ENCODE data around the gene NPM3. TPM values are rescaled to one million over a fixed set of nuclear protein-coding genes. Genes with fewer than 3 reads are reported as not detected.

NPM3 gene
- total RNA-seq, 1 experiment from 2014 or later = 92.6 TPM

DNA sequence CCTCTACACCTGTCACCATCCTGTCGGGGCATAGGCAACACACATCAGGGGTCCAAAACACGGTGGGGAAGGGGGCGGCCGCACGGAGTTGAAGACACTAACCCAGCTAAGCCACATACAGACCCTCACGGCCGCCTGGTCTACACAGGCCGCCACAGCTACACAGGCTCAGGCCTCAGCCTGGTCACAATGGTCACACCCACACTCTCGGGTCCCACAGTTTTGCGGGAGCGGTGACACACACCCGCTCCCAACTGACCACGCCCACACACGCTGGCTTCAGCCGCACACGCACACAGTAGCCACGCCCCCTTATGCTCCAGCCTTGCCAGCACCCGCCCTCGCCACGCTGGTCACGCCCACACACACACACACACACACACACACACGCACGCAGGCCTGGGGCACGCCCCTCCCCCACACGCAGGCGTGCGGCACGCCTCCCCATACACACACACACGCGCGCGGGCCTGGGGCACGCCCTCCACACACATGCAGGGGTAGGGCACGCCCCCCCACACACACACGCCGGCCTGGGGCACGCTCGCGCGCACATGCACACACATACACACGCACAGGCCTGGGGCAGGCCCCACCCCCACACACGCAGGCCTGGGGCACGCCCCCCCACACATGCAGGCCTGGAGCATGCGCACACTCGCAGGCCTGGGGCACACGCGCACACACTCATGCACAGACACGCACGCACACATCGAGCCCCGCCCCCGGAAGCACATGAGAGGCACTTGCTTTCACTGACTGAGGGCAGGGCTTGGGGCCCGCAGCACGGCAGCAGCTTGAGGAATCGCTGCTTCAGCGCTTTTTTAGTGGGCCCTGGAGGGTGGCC lies 47.3 kb upstream of the NPM3 start:
- peak in 1 of 2 experiments; percentile 39 for DNase-seq
- TF ChIP-seq, protein P1, sequence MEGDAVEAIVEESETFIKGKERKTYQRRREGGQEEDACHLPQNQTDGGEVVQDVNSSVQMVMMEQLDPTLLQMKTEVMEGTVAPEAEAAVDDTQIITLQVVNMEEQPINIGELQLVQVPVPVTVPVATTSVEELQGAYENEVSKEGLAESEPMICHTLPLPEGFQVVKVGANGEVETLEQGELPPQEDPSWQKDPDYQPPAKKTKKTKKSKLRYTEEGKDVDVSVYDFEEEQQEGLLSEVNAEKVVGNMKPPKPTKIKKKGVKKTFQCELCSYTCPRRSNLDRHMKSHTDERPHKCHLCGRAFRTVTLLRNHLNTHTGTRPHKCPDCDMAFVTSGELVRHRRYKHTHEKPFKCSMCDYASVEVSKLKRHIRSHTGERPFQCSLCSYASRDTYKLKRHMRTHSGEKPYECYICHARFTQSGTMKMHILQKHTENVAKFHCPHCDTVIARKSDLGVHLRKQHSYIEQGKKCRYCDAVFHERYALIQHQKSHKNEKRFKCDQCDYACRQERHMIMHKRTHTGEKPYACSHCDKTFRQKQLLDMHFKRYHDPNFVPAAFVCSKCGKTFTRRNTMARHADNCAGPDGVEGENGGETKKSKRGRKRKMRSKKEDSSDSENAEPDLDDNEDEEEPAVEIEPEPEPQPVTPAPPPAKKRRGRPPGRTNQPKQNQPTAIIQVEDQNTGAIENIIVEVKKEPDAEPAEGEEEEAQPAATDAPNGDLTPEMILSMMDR (IDR thresholded peaks at IDR 0.05; ENCODE audit: insufficient read depth in 1 of 2, low read depth in 1 of 2, low read length in 1 of 2, severe bottlenecking in 1 of 2, unreplicated experiment in 1 of 2) = no peak
- intact Hi-C loops (cut with micrococcal nuclease; ENCODE audit: unreplicated experiment) = no loop called here
- BruUV-seq (replicated peaks) = no TSS peak
- Histone ChIP-seq H3K36me3 (ENCODE audit: control insufficient read depth, insufficient read depth, low read length) (peaks cover 3% of the 10 kb centered on the region; the same call in 1 of the 2 replicates), H3K9me3 (no peaks in the 10 kb centered on the region), H3K4me1 (no peaks in the 10 kb centered on the region), H3K27me3 (replicated peaks; ENCODE audit: control insufficient read depth, insufficient read depth, low read length) (no peaks in the 10 kb centered on the region), H3K4me3 (ENCODE audit: low read depth, low read length) (no peak overlapping the region)
- POLR2A ChIA-PET = no interaction called here
- CTCF ChIA-PET = no interaction called here
- Mint-ChIP-seq H3K4me1 (ENCODE audit: low read depth, unreplicated experiment) (no peaks in the 10 kb centered on the region), H3K27me3 (ENCODE audit: insufficient read depth, unreplicated experiment) (no peaks in the 10 kb centered on the region), H3K27ac (ENCODE audit: unreplicated experiment) (no peak overlapping the region), H3K4me3 (ENCODE audit: unreplicated experiment) (no peak overlapping the region), H3K9me3 (ENCODE audit: unreplicated experiment) (no peaks in the 10 kb centered on the region), H3K36me3 (ENCODE audit: insufficient read depth, unreplicated experiment) (peaks cover 22% of the 10 kb centered on the region)

- Mint-ChIP-seq H3K36me3 (ENCODE audit: insufficient read depth, unreplicated experiment) (peaks cover 18% of the 10 kb centered on the region), H3K9me3 (ENCODE audit: unreplicated experiment) (no peaks in the 10 kb centered on the region), H3K4me3 (ENCODE audit: unreplicated experiment) (no peak overlapping the region), H3K4me1 (ENCODE audit: low read depth, unreplicated experiment) (no peaks in the 10 kb centered on the region), H3K27ac (ENCODE audit: unreplicated experiment) (no peak overlapping the region), H3K27me3 (ENCODE audit: insufficient read depth, unreplicated experiment) (no peaks in the 10 kb centered on the region)
- Histone ChIP-seq H3K9me3 (no peaks in the 10 kb centered on the region), H3K4me1 (no peaks in the 10 kb centered on the region), H3K36me3 (ENCODE audit: control insufficient read depth, insufficient read depth, low read length) (no peaks in the 10 kb centered on the region), H3K27me3 (replicated peaks; ENCODE audit: control insufficient read depth, insufficient read depth, low read length) (no peaks in the 10 kb centered on the region), H3K4me3 (ENCODE audit: low read depth, low read length) (no peak overlapping the region)
- intact Hi-C loops (cut with micrococcal nuclease; ENCODE audit: unreplicated experiment) = no loop called here
- DNase-seq = peak in 1 of 2 experiments; percentile 31
- no TSS peak for BruUV-seq (replicated peaks)
- TF ChIP-seq, protein P1 (IDR thresholded peaks at IDR 0.05; ENCODE audit: insufficient read depth in 1 of 2, low read depth in 1 of 2, low read length in 1 of 2, severe bottlenecking in 1 of 2, unreplicated experiment in 1 of 2) = no peak
- POLR2A ChIA-PET = interaction anchor here (0.6 kb wide), 1 partner anchor 19 kb away, joined by 3 read pairs; no protein-coding TSS in a partner anchor
- CTCF ChIA-PET = no interaction called here
These were observed 46.5 kb upstream of the NPM3 start for GRCh38 chr10:101829561-101830315.

DNA sequence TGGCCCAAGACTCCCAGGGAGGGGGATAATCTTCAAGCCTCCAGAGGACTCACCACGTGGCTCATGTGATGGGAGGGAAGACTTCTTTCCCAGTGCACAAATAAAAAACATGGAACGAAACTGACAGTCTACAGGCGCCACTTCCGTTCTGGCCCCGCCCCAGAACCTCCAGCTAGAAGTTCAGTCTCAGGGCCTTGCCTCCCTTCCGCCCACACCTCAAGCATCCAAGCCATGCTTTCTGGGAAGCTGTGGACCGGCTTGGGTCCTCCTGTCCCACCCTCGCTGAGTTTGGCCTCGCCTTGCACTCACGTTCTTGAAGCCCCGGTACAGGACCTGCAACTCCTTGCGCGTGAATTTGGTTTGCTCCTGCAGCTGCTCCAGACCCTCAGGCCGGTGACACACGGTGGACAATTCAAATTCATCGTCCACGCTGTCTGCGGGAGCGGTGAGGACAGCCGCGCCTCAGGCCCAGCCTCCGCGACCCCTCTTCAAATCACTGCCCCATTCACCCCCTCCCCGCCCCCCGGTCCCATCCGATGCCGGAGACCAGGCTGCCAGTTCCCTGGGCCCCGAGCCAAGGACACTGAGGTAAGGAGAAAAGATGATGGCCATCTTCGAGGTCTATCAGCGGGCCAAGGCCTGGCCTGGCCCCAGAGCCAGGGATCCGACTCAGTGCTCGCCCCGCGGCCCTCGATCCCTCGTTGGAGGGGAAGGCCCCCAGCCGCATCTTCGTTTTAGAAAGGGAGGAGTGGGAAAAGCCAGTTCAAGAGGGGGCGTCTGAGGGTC lies 45.7 kb upstream of the NPM3 start:
- intact Hi-C loops (cut with micrococcal nuclease; ENCODE audit: unreplicated experiment) = no loop called here
- H3K27me3 ChIP-seq (replicated peaks; ENCODE audit: control insufficient read depth, insufficient read depth, low read length) = no peaks in the 10 kb centered on the region
- Mint-ChIP-seq H3K9me3 (ENCODE audit: unreplicated experiment) (no peaks in the 10 kb centered on the region), H3K4me1 (ENCODE audit: low read depth, unreplicated experiment) (no peaks in the 10 kb centered on the region), H3K4me3 (ENCODE audit: unreplicated experiment) (no peak overlapping the region), H3K27ac (ENCODE audit: unreplicated experiment) (no peak overlapping the region), H3K27me3 (ENCODE audit: insufficient read depth, unreplicated experiment) (no peaks in the 10 kb centered on the region), H3K36me3 (ENCODE audit: insufficient read depth, unreplicated experiment) (peaks cover 17% of the 10 kb centered on the region)
- no peaks in the 10 kb centered on the region for H3K9me3 ChIP-seq
- no TSS peak for BruUV-seq (replicated peaks)
- H3K4me1 ChIP-seq = no peaks in the 10 kb centered on the region
- H3K36me3 ChIP-seq (ENCODE audit: control insufficient read depth, insufficient read depth, low read length) = no peaks in the 10 kb centered on the region
- no peak overlapping the region for H3K4me3 ChIP-seq (ENCODE audit: low read depth, low read length)
- TF ChIP-seq, protein P1 (IDR thresholded peaks at IDR 0.05; ENCODE audit: insufficient read depth in 1 of 2, low read depth in 1 of 2, low read length in 1 of 2, severe bottlenecking in 1 of 2, unreplicated experiment in 1 of 2) = no peak
- CTCF ChIA-PET = interaction anchor here (0.5 kb wide), 1 partner anchor 1669 kb away, joined by 3 read pairs; no protein-coding TSS in a partner anchor
- DNase-seq = peak in 1 of 2 experiments; percentile 31
- POLR2A ChIA-PET = interaction anchor here (0.6 kb wide), 1 partner anchor 20 kb away, joined by 3 read pairs; no protein-coding TSS in a partner anchor
